SH-SY5Y (cell line): Measurements from ENCODE around the gene ZC3H11A.

ENCODE experiments used
- GATA2 ChIP-seq: IDR thresholded peaks from 2 replicates; pipeline ENCODE4 v1.6.1; 2011; ENCODE audit warnings: mild to moderate bottlenecking, low read depth, low read length
- GATA3 ChIP-seq: IDR thresholded peaks from 2 replicates; pipeline ENCODE4 v1.6.1; 2011; ENCODE audit warnings: low read depth, mild to moderate bottlenecking, low read length, moderate library complexity

Gene ZC3H11A

GRCh38 chr1:203807196-203807595, 11.8 kb downstream of the ZC3H11A start:
- no peak for TF ChIP-seq GATA3

- no peak for TF ChIP-seq GATA2
- no peak for TF ChIP-seq GATA3
These were observed 18.3 kb downstream of the ZC3H11A start for GRCh38 chr1:203813581-203814341.

- TF ChIP-seq GATA3 = no peak
- no peak for TF ChIP-seq GATA2
These were observed 23.0 kb downstream of the ZC3H11A start for GRCh38 chr1:203818399-203818798.

- TF ChIP-seq GATA3 (no peak), GATA2 (no peak)
These were observed 27.9 kb downstream of the ZC3H11A start for GRCh38 chr1:203823306-203823705.

GRCh38 chr1:203826175-203826574, 30.8 kb downstream of the ZC3H11A start:
- TF ChIP-seq GATA2 (no peak), GATA3 (no peak)

GRCh38 chr1:203828002-203828401, 32.6 kb downstream of the ZC3H11A start:
- TF ChIP-seq GATA2 (no peak), GATA3 (no peak)

- TF ChIP-seq GATA2 = no peak
- no peak for TF ChIP-seq GATA3
These were observed 33.1 kb downstream of the ZC3H11A start for GRCh38 chr1:203828503-203828902.

GRCh38 chr1:203835476-203835875, 40.1 kb downstream of the ZC3H11A start:
- TF ChIP-seq GATA2 (no peak), GATA3 (no peak)

- TF ChIP-seq GATA3 = no peak
- TF ChIP-seq GATA2 = no peak
These were observed 43.7 kb downstream of the ZC3H11A start for GRCh38 chr1:203839081-203839480.

GRCh38 chr1:203840208-203840808, 44.9 kb downstream of the ZC3H11A start:
- TF ChIP-seq GATA3 (no peak), GATA2 (no peak)

GRCh38 chr1:203842559-203842876, 47.1 kb downstream of the ZC3H11A start:
- TF ChIP-seq GATA3 = no peak
- TF ChIP-seq GATA2 = no peak

GRCh38 chr1:203843435-203843834, 48.0 kb downstream of the ZC3H11A start:
- TF ChIP-seq GATA3 = no peak
- TF ChIP-seq GATA2 = no peak
